PFSK-1 (cell line): Measurements from ENCODE around the gene MRPL4.

Source experiments
- REST ChIP-seq, 2 experiments: IDR thresholded peaks; 2 replicates each; pipeline versions ENCODE4 v1.6.1 to v1.8.0; 2011 to 2012; ENCODE audit warnings: low read depth in 2 of 2, low read length in 2 of 2, control low read depth in 1 of 2, inconsistent platforms in 1 of 2, mild to moderate bottlenecking in 1 of 2, moderate library complexity in 1 of 2; ENCODE audit not compliant: insufficient read depth in 1 of 2
- SIN3A ChIP-seq: IDR thresholded peaks from 2 replicates; pipeline ENCODE4 v1.6.1; 2012; ENCODE audit warnings: mild to moderate bottlenecking, low read length, moderate library complexity, borderline replicate concordance; ENCODE audit not compliant: insufficient read depth

- TF ChIP-seq SIN3A, result no peak
- TF ChIP-seq REST (IDR thresholded peaks at IDR 0.05; ENCODE audit: insufficient read depth in 1 of 2, low read depth in 2 of 2, low read length in 2 of 2), result no peak
Observed at GRCh38 chr19:10284065-10284959, 32.3 kb downstream of the MRPL4 start.
